Vagina (tissue), 2 donors: ENCODE measurements around the gene P4HA1. TPM values are rescaled to one million over a fixed set of nuclear protein-coding genes. Genes with fewer than 3 reads are reported as not detected.
"Not testable (repeated sequence)": the region's sequence is repeated elsewhere in the genome, so short reads cannot be mapped to it uniquely, and the experiment has no call there.

Source experiments
- DNase-seq, 2 donors: peaks; one replicate each; pipeline ENCODE4 v3.0.0-alpha.2; 2017; ENCODE audit errors: extremely low spot score in 2 of 2
- H3K27ac ChIP-seq: fragments of 200-600 bp; sonication (generic); one replicate; pipeline ENCODE4 v1.5.1; 2019
- H3K27me3 ChIP-seq: fragments of 200-600 bp; sonication (generic); one replicate; pipeline ENCODE4 v1.5.1; 2019
- H3K36me3 ChIP-seq, 2 donors: fragments of 200-600 bp; sonication (generic); one replicate each; pipeline ENCODE4 v1.5.1; 2017 to 2019
- H3K4me1 ChIP-seq: fragments of 200-600 bp; sonication (generic); one replicate; pipeline ENCODE4 v1.5.1; 2019
- H3K4me3 ChIP-seq, 2 donors: fragments of 200-600 bp; sonication (generic); 1 replicate in 1 of 2; 2 replicates in 1 of 2; pipeline ENCODE4 v1.5.1; 2016 to 2019
- H3K9me3 ChIP-seq: fragments of 200-600 bp; sonication (generic); one replicate; pipeline ENCODE4 v1.5.1; 2019
- POLR2A ChIP-seq, 2 donors: fragments of 450-650 bp; IDR thresholded peaks; one replicate each; pipeline ENCODE4 v1.6.1; 2017; ENCODE audit warnings: antibody characterized with exemption in 2 of 2, mild to moderate bottlenecking in 2 of 2, moderate library complexity in 2 of 2
- POLR2AphosphoS5 ChIP-seq, 2 donors: sonication (generic); formaldehyde crosslinking; IDR thresholded peaks; one replicate each; pipeline ENCODE4 v1.9.0; 2017; ENCODE audit warnings: antibody characterized with exemption in 2 of 2, mild to moderate bottlenecking in 2 of 2, low read depth in 1 of 2; ENCODE audit not compliant: insufficient read depth in 1 of 2
- intact Hi-C: fragments of 100-400 bp; cut with DNase I; formaldehyde crosslinking; loops from one replicate; pipeline ENCODE4 v1.15.1; 2023
- total RNA-seq: library from RNA; depleted of rRNA; stranded (reverse); fragments of >200 nt; gene quantifications from one replicate; pipeline ENCODE4 v1.2.3, GENCODE V29; 2016
- TF ChIP-seq, protein P1 (sequence below), 3 experiments: fragments of 450-650 bp in 2 of 3; fragments of 200-600 bp in 1 of 3; sonication (generic) in 1 of 3; IDR thresholded peaks; one replicate each; pipeline ENCODE4 v1.5.1; 2017 to 2019; ENCODE audit warnings: antibody characterized with exemption in 3 of 3, mild to moderate bottlenecking in 2 of 3, moderate library complexity in 2 of 3

P4HA1 gene
- total RNA-seq, 1 donor from 2014 or later = 12.5 TPM

DNA sequence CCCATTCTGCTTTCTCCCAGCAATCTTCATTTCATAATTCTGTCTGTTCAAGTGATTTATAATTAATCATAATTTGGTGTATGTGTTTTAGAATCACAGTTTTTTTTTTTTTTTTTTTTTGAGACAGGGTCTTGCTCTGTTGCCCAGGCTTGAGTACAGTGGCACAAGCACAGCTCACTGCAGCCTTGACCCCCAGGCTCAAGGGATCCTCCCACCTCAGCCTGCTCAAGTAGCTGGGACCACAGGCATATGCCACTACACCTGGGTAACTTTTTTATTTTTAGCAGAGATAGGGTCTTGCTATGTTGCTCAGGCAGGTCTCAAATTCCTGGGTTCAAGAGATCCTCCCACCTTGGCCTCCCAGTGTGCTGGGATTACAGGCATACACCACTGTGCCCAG lies 92.8 kb downstream of the P4HA1 start:
- Histone ChIP-seq H3K27ac (no peak overlapping the region), H3K4me3 (no peak overlapping the region), H3K36me3 (peaks cover 0 to 18% of the 10 kb centered on the region in 2 donors), H3K27me3 (no peaks in the 10 kb centered on the region), H3K4me1 (no peaks in the 10 kb centered on the region), H3K9me3 (no peaks in the 10 kb centered on the region)
- DNase-seq = no peak
- TF ChIP-seq POLR2AphosphoS5 (IDR thresholded peaks at IDR 0.05; ENCODE audit: insufficient read depth in 1 of 2, low read depth in 1 of 2) = no peak
- TF ChIP-seq POLR2A (IDR thresholded peaks at IDR 0.05) = no peak
- TF ChIP-seq, protein P1, sequence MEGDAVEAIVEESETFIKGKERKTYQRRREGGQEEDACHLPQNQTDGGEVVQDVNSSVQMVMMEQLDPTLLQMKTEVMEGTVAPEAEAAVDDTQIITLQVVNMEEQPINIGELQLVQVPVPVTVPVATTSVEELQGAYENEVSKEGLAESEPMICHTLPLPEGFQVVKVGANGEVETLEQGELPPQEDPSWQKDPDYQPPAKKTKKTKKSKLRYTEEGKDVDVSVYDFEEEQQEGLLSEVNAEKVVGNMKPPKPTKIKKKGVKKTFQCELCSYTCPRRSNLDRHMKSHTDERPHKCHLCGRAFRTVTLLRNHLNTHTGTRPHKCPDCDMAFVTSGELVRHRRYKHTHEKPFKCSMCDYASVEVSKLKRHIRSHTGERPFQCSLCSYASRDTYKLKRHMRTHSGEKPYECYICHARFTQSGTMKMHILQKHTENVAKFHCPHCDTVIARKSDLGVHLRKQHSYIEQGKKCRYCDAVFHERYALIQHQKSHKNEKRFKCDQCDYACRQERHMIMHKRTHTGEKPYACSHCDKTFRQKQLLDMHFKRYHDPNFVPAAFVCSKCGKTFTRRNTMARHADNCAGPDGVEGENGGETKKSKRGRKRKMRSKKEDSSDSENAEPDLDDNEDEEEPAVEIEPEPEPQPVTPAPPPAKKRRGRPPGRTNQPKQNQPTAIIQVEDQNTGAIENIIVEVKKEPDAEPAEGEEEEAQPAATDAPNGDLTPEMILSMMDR (IDR thresholded peaks at IDR 0.05) = no peak
- intact Hi-C loops = no loop called here

DNA sequence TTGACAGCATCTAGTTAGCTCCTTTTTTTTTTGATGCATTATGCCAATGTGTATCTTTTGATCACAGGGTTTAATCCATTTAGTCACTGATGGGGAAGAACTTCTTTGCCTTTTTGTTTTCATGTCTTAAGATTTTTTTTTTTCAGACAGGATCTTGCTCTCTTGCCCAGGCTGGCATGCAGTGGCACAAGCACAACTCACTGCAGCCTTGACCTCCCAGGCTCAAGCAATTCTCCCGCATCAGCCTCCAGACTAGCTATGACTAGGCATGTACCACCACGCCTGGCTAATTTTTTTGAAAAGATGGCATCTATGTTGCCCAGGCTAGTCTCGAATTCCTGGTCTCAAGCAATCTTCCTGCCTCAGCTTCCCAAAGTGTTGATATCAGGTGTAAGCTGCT lies 95.7 kb downstream of the P4HA1 start:
- no peaks in the 10 kb centered on the region for H3K27me3 ChIP-seq
- no peaks in the 10 kb centered on the region for H3K4me1 ChIP-seq
- peaks cover 0 to 9% of the 10 kb centered on the region in 2 donors for H3K36me3 ChIP-seq
- H3K27ac ChIP-seq = no peak overlapping the region
- TF ChIP-seq, protein P1 (IDR thresholded peaks at IDR 0.05) = no peak
- TF ChIP-seq POLR2AphosphoS5 (IDR thresholded peaks at IDR 0.05; ENCODE audit: insufficient read depth in 1 of 2, low read depth in 1 of 2) = no peak
- TF ChIP-seq POLR2A (IDR thresholded peaks at IDR 0.05) = no peak
- no peak for DNase-seq
- H3K4me3 ChIP-seq = no peak overlapping the region
- intact Hi-C loops = no loop called here
- H3K9me3 ChIP-seq = no peaks in the 10 kb centered on the region

DNA sequence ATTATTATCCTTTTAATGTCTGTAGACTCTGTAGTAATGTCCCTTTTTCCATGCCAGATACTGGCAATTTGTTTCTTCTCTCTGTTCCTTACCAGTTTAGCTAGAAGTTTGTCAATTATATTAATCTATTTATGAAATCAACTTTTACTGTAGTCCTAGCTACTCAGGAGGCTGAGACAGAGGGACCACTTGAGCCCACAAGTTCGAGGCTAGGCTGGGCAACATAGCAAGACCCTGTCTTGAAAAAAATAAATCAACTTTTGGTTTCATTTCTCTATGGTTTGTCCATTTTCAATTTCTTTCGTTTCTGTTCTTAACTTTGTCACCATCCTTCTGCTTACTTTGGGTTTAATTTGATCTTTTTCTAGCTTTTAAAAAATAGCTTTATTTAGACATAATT lies 99.6 kb downstream of the P4HA1 start:
- no peak overlapping the region for H3K4me3 ChIP-seq
- H3K36me3 ChIP-seq = no peaks in the 10 kb centered on the region
- no peak overlapping the region for H3K27ac ChIP-seq
- intact Hi-C loops = no loop called here
- no peaks in the 10 kb centered on the region for H3K4me1 ChIP-seq
- no peak for DNase-seq
- TF ChIP-seq, protein P1 (IDR thresholded peaks at IDR 0.05) = no peak
- TF ChIP-seq POLR2A (IDR thresholded peaks at IDR 0.05) (no peak), POLR2AphosphoS5 (IDR thresholded peaks at IDR 0.05; ENCODE audit: insufficient read depth in 1 of 2, low read depth in 1 of 2) (no peak)
- H3K27me3 ChIP-seq = no peaks in the 10 kb centered on the region
- no peaks in the 10 kb centered on the region for H3K9me3 ChIP-seq

DNA sequence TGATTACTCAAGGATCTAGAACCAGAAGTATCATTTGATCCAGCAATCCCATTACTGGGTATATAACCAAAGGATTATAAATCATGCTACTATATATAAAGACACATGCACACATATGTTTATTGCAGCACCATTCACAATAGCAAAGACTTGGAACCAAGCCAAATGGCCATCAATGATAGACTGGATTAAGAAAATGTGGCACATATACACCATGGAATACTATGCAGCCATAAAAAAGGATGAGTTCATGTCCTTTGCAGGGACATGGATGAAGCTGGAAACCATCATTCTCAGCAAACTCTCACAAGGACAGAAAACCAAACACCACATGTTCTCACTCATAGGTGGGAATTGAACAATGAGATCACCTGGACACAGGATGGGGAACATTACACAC lies 101.2 kb downstream of the P4HA1 start:
- H3K27me3 ChIP-seq, intact Hi-C loops, H3K4me1 ChIP-seq, DNase-seq, H3K27ac ChIP-seq, H3K36me3 ChIP-seq, H3K9me3 ChIP-seq, H3K4me3 ChIP-seq: not testable (repeated sequence)

DNA sequence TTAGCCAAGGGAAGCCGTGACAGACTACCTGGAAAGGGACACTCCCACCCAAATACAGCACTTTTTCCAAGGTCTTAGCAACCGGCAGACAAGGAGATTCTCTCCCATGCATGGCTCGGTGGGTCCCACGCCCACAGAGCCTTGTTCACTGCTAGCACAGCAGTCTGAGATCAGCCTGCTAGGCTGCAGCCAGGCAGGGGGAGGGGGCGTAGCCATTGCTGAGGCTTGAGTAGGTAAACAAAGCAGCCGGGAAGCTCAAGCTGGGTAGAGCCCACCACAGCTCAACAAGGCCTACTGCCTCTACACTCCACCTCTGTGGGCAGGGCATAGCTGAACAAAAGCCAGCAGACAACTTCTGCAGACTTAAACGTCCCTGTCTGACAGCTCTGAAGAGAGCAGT lies 106.9 kb downstream of the P4HA1 start:
- intact Hi-C loops, H3K36me3 ChIP-seq, H3K4me1 ChIP-seq, H3K27me3 ChIP-seq, H3K9me3 ChIP-seq, H3K4me3 ChIP-seq, DNase-seq, H3K27ac ChIP-seq: not testable (repeated sequence)

DNA sequence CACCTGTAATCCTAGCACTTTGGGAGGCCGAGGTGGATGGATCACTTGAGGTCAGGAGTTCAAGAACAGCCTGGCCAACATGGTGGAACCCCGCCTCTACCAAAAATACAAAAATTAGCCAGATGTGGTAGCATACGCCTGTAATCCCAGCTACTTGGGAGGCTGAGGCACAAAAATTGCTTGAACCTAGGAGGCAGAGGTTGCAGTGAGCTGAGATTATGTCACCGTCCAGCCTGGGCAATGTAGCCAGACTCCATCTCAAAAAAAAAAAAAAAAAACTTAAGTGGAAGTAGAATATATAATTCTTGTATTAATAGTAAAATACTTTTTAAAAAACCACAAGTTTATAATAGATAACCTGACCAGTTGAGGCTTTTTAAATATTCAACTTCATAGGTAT lies 112.0 kb downstream of the P4HA1 start:
- H3K9me3 ChIP-seq, H3K4me1 ChIP-seq, DNase-seq, intact Hi-C loops, H3K27me3 ChIP-seq, H3K4me3 ChIP-seq, H3K36me3 ChIP-seq, H3K27ac ChIP-seq: not testable (repeated sequence)

DNA sequence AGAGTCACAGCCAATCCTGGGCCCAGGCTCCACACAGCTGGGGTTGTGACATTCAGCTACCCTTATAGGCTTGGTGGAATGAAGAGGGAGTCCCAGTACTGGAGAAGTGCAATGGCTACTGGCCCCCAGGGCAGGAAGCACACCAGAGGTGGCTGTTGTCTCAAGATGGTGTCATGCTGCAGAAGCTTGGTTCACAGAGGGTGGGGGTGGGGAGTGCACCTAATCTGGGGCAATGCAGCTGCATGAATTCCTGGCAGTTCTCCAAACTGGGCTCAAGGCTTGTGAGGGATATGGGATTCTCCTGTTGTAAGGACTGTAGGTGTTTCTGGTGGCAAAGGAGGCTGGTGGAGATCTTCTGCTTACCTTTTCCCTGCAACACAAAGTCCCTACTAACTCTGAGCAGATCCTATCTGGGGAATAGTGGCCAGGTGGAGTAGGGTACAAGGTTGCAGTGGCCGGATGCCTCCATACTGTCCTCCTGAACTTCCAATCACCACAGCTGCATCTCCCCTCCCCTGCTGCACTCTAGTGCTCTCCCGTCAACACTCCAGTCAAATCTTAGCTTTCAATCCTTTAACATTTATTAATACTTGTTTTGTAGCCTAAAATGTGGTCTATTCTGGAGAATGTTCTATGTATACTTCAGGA lies 114.7 kb downstream of the P4HA1 start:
- DNase-seq = no peak
- no peaks in the 10 kb centered on the region for H3K36me3 ChIP-seq
- H3K4me3 ChIP-seq = no peak overlapping the region
- no peaks in the 10 kb centered on the region for H3K4me1 ChIP-seq
- intact Hi-C loops = no loop called here
- no peaks in the 10 kb centered on the region for H3K27me3 ChIP-seq
- no peak for TF ChIP-seq POLR2A (IDR thresholded peaks at IDR 0.05)
- TF ChIP-seq POLR2AphosphoS5 (IDR thresholded peaks at IDR 0.05; ENCODE audit: insufficient read depth in 1 of 2, low read depth in 1 of 2) = no peak
- TF ChIP-seq, protein P1 (IDR thresholded peaks at IDR 0.05) = no peak
- H3K27ac ChIP-seq = no peak overlapping the region
- no peaks in the 10 kb centered on the region for H3K9me3 ChIP-seq
